ENCODE results near the gene BTN3A1.

- TF ChIP-seq CTCF (IDR thresholded peaks at IDR 0.05), result no peak
- TF ChIP-seq POLR2AphosphoS5 (IDR thresholded peaks at IDR 0.05), result no peak
Measured at GRCh38 chr6:26377719-26378118, 24.4 kb upstream of the BTN3A1 start.
